HepG2 (cell line): ENCODE measurements around the gene AGXT. TPM values are rescaled to one million over a fixed set of nuclear protein-coding genes. Genes with fewer than 3 reads are reported as not detected.

Experiments
- ATF7 ChIP-seq, 2 experiments: fragments of 450-650 bp in 1 of 2; sonication (generic) in 1 of 2; formaldehyde crosslinking in 1 of 2; IDR thresholded peaks; 2 replicates each; pipeline versions ENCODE4 v1.4.0 to v1.6.1; 2016 to 2020; ENCODE audit warnings: antibody characterized with exemption in 1 of 2, mild to moderate bottlenecking in 1 of 2, missing genetic modification reagents in 1 of 2
- CBFB ChIP-seq: sonication (generic); formaldehyde crosslinking; IDR thresholded peaks from 2 replicates; pipeline ENCODE4 v1.4.0; 2020; ENCODE audit warnings: missing genetic modification reagents
- ELF1 ChIP-seq: sonication (generic); formaldehyde crosslinking; IDR thresholded peaks from 2 replicates; pipeline ENCODE4 v1.4.0; 2020; ENCODE audit warnings: missing genetic modification reagents
- HNF4G ChIP-seq, 2 experiments: sonication (generic) in 1 of 2; formaldehyde crosslinking in 1 of 2; IDR thresholded peaks; 2 replicates each; pipeline versions ENCODE4 v1.4.0 to v1.6.1; 2011 to 2020; ENCODE audit warnings: borderline replicate concordance in 2 of 2, low read depth in 2 of 2, mild to moderate bottlenecking in 2 of 2, low read length in 1 of 2, missing genetic modification reagents in 1 of 2, moderate library complexity in 1 of 2
- KMT2B ChIP-seq: IDR thresholded peaks from 2 replicates; pipeline ENCODE4 v1.6.1; 2016; ENCODE audit warnings: missing genetic modification reagents, missing compliant biosample characterization
- SALL1 ChIP-seq: sonication (generic); formaldehyde crosslinking; IDR thresholded peaks from 2 replicates; pipeline ENCODE4 v1.8.0; 2022; ENCODE audit warnings: mild to moderate bottlenecking, missing genetic modification reagents
- SETDB1 ChIP-seq: sonication (generic); formaldehyde crosslinking; IDR thresholded peaks from 2 replicates; pipeline ENCODE4 v1.5.1; 2020; ENCODE audit warnings: missing genetic modification reagents, mild to moderate bottlenecking, borderline replicate concordance
- SNAPC2 ChIP-seq: sonication (generic); formaldehyde crosslinking; IDR thresholded peaks from 2 replicates; pipeline ENCODE4 v1.8.1; 2022; ENCODE audit warnings: mild to moderate bottlenecking, missing genetic modification reagents
- SRY ChIP-seq: sonication (generic); formaldehyde crosslinking; IDR thresholded peaks from 2 replicates; pipeline ENCODE4 v1.8.0; 2022; ENCODE audit warnings: mild to moderate bottlenecking, missing genetic modification reagents
- TARDBP ChIP-seq: sonication (generic); formaldehyde crosslinking; IDR thresholded peaks from 2 replicates; pipeline ENCODE4 v1.8.0; 2022; ENCODE audit warnings: mild to moderate bottlenecking, missing genetic modification reagents
- TEAD3 ChIP-seq: optimal IDR thresholded peaks from 2 replicates; pipeline ENCODE3; 2016; ENCODE audit warnings: borderline replicate concordance
- TOPORS ChIP-seq: sonication (generic); formaldehyde crosslinking; IDR thresholded peaks from 2 replicates; pipeline ENCODE4 v1.8.0; 2023; ENCODE audit warnings: mild to moderate bottlenecking, missing genetic modification reagents
- WIZ ChIP-seq: sonication (generic); formaldehyde crosslinking; IDR thresholded peaks from 2 replicates; pipeline ENCODE4 v1.5.1; 2020; ENCODE audit warnings: mild to moderate bottlenecking, missing genetic modification reagents
- ZEB1 ChIP-seq: IDR thresholded peaks from 2 replicates; pipeline ENCODE4 v1.6.1; 2012; ENCODE audit warnings: mild to moderate bottlenecking, low read depth, inconsistent platforms; ENCODE audit not compliant: insufficient replicate concordance
- ZNF3 ChIP-seq: IDR thresholded peaks from 2 replicates; pipeline ENCODE4 v1.7.0; 2017; ENCODE audit warnings: inconsistent platforms
- ZNF484 ChIP-seq: sonication (generic); formaldehyde crosslinking; IDR thresholded peaks from 2 replicates; pipeline ENCODE4 v1.5.1; 2020; ENCODE audit warnings: mild to moderate bottlenecking, low read depth, missing genetic modification reagents, borderline replicate concordance
- ZNF562 ChIP-seq: sonication (generic); formaldehyde crosslinking; IDR thresholded peaks from 2 replicates; pipeline ENCODE4 v1.8.0; 2022; ENCODE audit warnings: missing genetic modification reagents, borderline replicate concordance
- ZNF589 ChIP-seq: sonication (generic); formaldehyde crosslinking; conservative IDR thresholded peaks from 2 replicates; pipeline ENCODE4 v1.8.0; 2022; ENCODE audit warnings: mild to moderate bottlenecking, moderate library complexity, missing genetic modification reagents
- polyA plus RNA-seq, 8 experiments: library from polyadenylated mRNA; depleted of rRNA in 3 of 8; stranded (reverse) in 7 of 8; unstranded in 1 of 8; fragments of >200 nt; fragmentation: Illumina TruSeq in 4 of 8; extraction: Trizol in 4 of 8; gene quantifications; 2 replicates each; pipeline versions ENCODE4 v1.2.1 to v1.2.3, GENCODE V29; 2011 to 2016; ENCODE audit warnings: low read depth in 4 of 8, missing spikeins in 1 of 8, mixed read lengths in 1 of 8; ENCODE audit not compliant: insufficient read depth in 1 of 8
- total RNA-seq, 5 experiments: library from RNA; depleted of rRNA; stranded (reverse); fragments of >200 nt; fragmentation: Illumina TruSeq; extraction: Trizol; gene quantifications; 2 replicates each; pipeline ENCODE4 v1.2.3, GENCODE V29; 2016; ENCODE audit warnings: low read depth in 1 of 5
- TF ChIP-seq, protein P1 (sequence below): sonication (generic); formaldehyde crosslinking; IDR thresholded peaks from one replicate; pipeline ENCODE4 v1.5.1; 2020; ENCODE audit warnings: mild to moderate bottlenecking, missing genetic modification reagents; ENCODE audit errors: not compliant biosample characterization
- TF ChIP-seq, protein P2 (sequence below): sonication (generic); formaldehyde crosslinking; IDR thresholded peaks from 2 replicates; pipeline ENCODE4 v1.5.0; 2020; ENCODE audit warnings: mild to moderate bottlenecking, low read depth, missing genetic modification reagents, borderline replicate concordance

Gene AGXT
- total and polyA plus RNA-seq, 2 of the 13 experiments (the other 11 are each of a cell fraction or from before 2014, with no cell fraction given), result 41.9 to 96.1 TPM

DNA sequence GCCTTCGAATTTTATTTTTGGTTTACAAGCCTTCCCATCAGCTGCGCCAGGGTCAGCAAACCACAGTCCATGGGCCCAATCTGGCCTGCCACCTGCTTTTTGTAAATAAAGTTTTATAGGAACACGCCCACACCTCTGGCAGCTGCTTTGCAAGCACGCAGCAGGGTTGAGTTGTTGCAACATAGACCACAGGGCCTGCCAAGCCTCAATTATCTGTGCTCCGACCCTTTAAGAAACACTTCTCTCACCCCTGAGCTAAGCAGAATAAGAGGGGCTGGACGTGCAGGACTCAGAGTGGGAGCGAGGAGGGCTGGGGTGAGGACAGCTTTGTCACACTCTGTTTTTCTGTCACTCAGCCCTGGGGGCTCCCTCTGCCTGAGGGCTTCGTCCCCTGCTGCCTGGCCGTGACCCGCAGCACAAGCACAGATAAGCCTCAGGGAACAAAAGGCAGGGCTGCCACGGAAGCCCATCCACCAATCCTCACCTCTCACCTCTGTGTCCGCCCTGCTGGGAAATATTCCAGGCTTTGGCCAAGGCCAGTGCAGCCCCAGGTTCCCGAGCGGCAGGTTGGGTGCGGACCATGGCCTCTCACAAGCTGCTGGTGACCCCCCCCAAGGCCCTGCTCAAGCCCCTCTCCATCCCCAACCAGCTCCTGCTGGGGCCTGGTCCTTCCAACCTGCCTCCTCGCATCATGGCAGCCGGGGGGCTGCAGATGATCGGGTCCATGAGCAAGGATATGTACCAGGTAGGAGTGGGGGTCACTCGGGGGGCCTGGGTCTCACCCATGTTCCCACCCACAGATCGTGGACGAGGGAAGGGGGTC, at the start of gene AGXT (continued):
- TF ChIP-seq, protein P1, sequence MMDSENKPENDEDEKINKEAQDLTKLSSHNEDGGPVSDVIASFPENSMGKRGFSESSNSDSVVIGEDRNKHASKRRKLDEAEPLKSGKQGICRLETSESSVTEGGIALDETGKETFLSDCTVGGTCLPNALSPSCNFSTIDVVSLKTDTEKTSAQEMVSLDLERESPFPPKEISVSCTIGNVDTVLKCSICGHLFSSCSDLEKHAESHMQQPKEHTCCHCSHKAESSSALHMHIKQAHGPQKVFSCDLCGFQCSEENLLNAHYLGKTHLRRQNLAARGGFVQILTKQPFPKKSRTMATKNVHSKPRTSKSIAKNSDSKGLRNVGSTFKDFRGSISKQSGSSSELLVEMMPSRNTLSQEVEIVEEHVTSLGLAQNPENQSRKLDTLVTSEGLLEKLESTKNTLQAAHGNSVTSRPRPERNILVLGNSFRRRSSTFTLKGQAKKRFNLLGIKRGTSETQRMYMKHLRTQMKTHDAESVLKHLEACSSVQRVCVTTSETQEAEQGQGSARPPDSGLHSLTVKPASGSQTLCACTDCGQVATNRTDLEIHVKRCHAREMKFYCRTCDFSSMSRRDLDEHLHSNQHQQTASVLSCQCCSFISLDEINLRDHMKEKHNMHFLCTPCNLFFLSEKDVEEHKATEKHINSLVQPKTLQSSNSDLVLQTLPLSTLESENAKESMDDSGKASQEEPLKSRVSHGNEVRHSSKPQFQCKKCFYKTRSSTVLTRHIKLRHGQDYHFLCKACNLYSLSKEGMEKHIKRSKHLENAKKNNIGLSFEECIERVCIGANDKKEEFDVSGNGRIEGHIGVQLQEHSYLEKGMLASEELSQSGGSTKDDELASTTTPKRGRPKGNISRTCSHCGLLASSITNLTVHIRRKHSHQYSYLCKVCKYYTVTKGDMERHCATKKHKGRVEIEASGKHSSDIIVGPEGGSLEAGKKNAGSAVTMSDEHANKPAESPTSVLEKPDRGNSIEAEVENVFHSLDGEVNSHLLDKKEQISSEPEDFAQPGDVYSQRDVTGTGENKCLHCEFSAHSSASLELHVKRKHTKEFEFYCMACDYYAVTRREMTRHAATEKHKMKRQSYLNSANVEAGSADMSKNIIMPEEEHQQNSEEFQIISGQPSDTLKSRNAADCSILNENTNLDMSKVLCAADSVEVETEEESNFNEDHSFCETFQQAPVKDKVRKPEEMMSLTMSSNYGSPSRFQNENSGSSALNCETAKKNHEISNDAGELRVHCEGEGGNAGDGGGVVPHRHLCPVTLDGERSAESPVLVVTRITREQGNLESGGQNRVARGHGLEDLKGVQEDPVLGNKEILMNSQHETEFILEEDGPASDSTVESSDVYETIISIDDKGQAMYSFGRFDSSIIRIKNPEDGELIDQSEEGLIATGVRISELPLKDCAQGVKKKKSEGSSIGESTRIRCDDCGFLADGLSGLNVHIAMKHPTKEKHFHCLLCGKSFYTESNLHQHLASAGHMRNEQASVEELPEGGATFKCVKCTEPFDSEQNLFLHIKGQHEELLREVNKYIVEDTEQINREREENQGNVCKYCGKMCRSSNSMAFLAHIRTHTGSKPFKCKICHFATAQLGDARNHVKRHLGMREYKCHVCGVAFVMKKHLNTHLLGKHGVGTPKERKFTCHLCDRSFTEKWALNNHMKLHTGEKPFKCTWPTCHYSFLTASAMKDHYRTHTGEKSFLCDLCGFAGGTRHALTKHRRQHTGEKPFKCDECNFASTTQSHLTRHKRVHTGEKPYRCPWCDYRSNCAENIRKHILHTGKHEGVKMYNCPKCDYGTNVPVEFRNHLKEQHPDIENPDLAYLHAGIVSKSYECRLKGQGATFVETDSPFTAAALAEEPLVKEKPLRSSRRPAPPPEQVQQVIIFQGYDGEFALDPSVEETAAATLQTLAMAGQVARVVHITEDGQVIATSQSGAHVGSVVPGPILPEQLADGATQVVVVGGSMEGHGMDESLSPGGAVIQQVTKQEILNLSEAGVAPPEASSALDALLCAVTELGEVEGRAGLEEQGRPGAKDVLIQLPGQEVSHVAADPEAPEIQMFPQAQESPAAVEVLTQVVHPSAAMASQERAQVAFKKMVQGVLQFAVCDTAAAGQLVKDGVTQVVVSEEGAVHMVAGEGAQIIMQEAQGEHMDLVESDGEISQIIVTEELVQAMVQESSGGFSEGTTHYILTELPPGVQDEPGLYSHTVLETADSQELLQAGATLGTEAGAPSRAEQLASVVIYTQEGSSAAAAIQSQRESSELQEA (CRISPR knock-in tag), result peak; percentile 59
- TF ChIP-seq TARDBP (CRISPR knock-in tag) (peak; percentile 96), ZNF3 (no peak), ZNF589 (CRISPR knock-in tag) (peak; percentile 64; the same call in 1 of the 2 replicates), TOPORS (CRISPR knock-in tag) (peak; percentile 66; the same call in 1 of the 2 replicates), CBFB (CRISPR knock-in tag) (peak; percentile 47; the same call in 1 of the 2 replicates), SRY (CRISPR knock-in tag) (peak; percentile 59; the same call in 1 of the 2 replicates), SETDB1 (peak; percentile 65; the same call in 1 of the 2 replicates), HNF4G (IDR thresholded peaks at IDR 0.05; ENCODE audit: borderline replicate concordance, low read depth, low read length) (no peak; the same call in 1 of the 2 replicates), HNF4G (CRISPR knock-in tag; IDR thresholded peaks at IDR 0.05; ENCODE audit: borderline replicate concordance, low read depth) (peak; percentile 84; the same call in 1 of the 2 replicates), SALL1 (CRISPR knock-in tag) (peak; percentile 93), ZEB1 (peak; percentile 41), ZNF484 (CRISPR knock-in tag) (no peak), ELF1 (CRISPR knock-in tag) (peak; percentile 40; the same call in 1 of the 2 replicates), TEAD3 (CRISPR knock-in tag) (peak; percentile 61), KMT2B (peak; percentile 42; the same call in 1 of the 2 replicates), ZNF562 (CRISPR knock-in tag) (no peak), ATF7 (IDR thresholded peaks at IDR 0.05) (no peak), ATF7 (CRISPR knock-in tag; IDR thresholded peaks at IDR 0.05) (peak; percentile 71), WIZ (CRISPR knock-in tag) (no peak; the same call in 1 of the 2 replicates), SNAPC2 (peak; percentile 85; the same call in 1 of the 2 replicates)
- TF ChIP-seq, protein P2, sequence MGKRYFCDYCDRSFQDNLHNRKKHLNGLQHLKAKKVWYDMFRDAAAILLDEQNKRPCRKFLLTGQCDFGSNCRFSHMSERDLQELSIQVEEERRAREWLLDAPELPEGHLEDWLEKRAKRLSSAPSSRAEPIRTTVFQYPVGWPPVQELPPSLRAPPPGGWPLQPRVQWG (CRISPR knock-in tag), result no peak
